Retinal pigment epithelial cell (primary cell): ENCODE data around the gene NANS.
"Not testable (repeated sequence)": the region's sequence is repeated elsewhere in the genome, so short reads cannot be mapped to it uniquely, and the experiment has no call there.

ENCODE experiments used
- DNase-seq: peaks from one replicate; pipeline ENCODE4 v3.0.0-alpha.2; 2010; ENCODE audit warnings: low read depth
- H3K4me3 ChIP-seq: 2 replicates; pipeline ENCODE4 v1.5.1; 2011; ENCODE audit warnings: mild to moderate bottlenecking, low read length, control low read depth, moderate library complexity
- TF ChIP-seq, protein P1 (sequence below): conservative IDR thresholded peaks from 2 replicates; pipeline ENCODE4 v1.5.1; 2011; ENCODE audit warnings: low read depth, low read length, control low read depth, inconsistent platforms

Gene NANS

GRCh38 chr9:98117984-98118639 lies 61.6 kb downstream of the NANS start:
- H3K4me3 ChIP-seq: peak overlapping the region; percentile 66
- TF ChIP-seq, protein P1, sequence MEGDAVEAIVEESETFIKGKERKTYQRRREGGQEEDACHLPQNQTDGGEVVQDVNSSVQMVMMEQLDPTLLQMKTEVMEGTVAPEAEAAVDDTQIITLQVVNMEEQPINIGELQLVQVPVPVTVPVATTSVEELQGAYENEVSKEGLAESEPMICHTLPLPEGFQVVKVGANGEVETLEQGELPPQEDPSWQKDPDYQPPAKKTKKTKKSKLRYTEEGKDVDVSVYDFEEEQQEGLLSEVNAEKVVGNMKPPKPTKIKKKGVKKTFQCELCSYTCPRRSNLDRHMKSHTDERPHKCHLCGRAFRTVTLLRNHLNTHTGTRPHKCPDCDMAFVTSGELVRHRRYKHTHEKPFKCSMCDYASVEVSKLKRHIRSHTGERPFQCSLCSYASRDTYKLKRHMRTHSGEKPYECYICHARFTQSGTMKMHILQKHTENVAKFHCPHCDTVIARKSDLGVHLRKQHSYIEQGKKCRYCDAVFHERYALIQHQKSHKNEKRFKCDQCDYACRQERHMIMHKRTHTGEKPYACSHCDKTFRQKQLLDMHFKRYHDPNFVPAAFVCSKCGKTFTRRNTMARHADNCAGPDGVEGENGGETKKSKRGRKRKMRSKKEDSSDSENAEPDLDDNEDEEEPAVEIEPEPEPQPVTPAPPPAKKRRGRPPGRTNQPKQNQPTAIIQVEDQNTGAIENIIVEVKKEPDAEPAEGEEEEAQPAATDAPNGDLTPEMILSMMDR: peak; percentile 13
- no peak for DNase-seq

GRCh38 chr9:98118640-98119601 lies 62.4 kb downstream of the NANS start, which contains the start of gene TRIM14:
TRIM14 (minus strand) TSS chr9:98119222; CDS start chr9:98119188, 34 bp downstream.
- TF ChIP-seq, protein P1: no peak
- DNase-seq: no peak
- peak within 1 kb of the TSS; percentile 66 for H3K4me3 ChIP-seq

DNA sequence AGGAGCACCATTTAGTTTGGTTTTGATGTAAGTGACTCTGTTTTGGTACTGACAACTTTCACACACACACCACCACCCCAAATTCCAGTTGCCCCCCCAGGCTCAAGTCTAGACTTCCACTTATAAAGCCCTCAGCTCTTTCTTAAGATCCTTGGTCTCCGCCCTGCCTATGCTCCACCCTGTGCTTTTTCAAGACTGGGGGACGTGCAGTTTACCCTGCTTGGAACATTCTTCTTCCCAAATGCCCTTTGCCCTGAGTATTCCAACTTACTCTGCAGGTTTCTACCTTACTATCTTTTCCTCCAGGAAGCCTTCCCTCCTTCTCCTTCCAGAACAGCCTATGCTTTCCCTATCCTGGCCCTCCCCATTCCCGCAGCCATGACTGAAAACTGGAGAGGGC lies 63.9 kb downstream of the NANS start:
- H3K4me3 ChIP-seq: no peak overlapping the region
- TF ChIP-seq, protein P1: no peak
- no peak for DNase-seq

DNA sequence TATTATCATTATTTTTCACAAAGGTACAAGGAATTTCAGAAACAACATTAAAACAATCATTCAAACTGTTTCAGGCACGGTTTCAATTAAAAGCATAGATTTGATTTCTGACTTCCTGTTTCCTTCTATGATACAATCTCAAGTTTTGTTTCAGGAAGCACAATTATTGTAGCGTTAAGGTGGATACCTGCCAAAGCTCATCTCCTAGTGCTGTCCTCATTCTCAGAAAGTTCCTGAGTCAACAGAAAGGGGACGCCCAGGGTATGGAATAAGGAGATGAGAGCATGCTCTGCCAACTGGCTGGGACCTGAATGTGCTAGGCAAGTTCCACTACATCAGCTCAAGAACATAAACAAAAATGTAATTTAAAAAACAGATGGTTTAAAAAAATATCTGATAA lies 64.5 kb downstream of the NANS start:
- H3K4me3 ChIP-seq: no peak overlapping the region
- no peak for DNase-seq
- TF ChIP-seq, protein P1: no peak

- not testable (repeated sequence) for DNase-seq
Observed at GRCh38 chr9:98124091-98124490, 67.6 kb downstream of the NANS start.

GRCh38 chr9:98124637-98125426 lies 68.3 kb downstream of the NANS start:
- no peak for DNase-seq
- no peak overlapping the region for H3K4me3 ChIP-seq
- TF ChIP-seq, protein P1: no peak

More at GRCh38 chr9:98124091-98124490, 67.6 kb downstream of the NANS start:
- H3K4me3 ChIP-seq: not testable (repeated sequence)

- DNase-seq: no peak
- H3K4me3 ChIP-seq: no peak overlapping the region
- TF ChIP-seq, protein P1: no peak
Observed at GRCh38 chr9:98127226-98127625, 70.7 kb downstream of the NANS start.
